ENCODE results near the gene FAM72B.
"Not testable (repeated sequence)": the region's sequence is repeated elsewhere in the genome, so short reads cannot be mapped to it uniquely, and the experiment has no call there.

Gene FAM72B

DNA sequence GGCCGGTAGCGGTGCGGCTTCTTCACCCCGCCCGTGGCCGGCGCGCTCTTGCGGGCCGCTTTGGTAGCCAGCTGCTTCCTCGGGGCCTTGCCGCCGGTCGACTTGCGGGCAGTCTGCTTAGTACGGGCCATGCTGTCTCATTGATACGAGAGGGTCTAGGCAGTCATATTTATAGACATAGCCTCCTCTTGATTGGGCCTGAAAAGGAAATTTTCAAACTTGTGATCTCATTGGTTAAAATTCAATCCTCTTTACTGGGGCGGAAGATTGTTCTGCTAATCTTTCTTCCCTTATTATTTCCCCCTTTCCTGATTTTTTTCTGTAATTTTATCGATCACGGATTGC lies 65.7 kb downstream of the FAM72B start:
- H3K4me1 ChIP-seq (ENCODE audit: control insufficient read depth in 1 of 2, insufficient read depth in 2 of 2, low read length in 2 of 2); H3K9me3 ChIP-seq (ENCODE audit: control insufficient read depth in 1 of 2, low read length in 2 of 2); H3K27me3 ChIP-seq (ENCODE audit: low read depth, low read length); H3K36me3 ChIP-seq (ENCODE audit: control insufficient read depth in 1 of 2, insufficient read depth in 2 of 2, low read length in 2 of 2); H3K27ac ChIP-seq (ENCODE audit: low read length): not testable (repeated sequence)
- peak overlapping the region in 1 of 2 donors; percentile 47 for H3K4me3 ChIP-seq (ENCODE audit: low read depth in 1 of 2, low read length in 2 of 2)
